A549 (cell line): ENCODE data around the gene TRAPPC1. TPM values are rescaled to one million over a fixed set of nuclear protein-coding genes. Genes with fewer than 3 reads are reported as not detected.

Experiments
- ATAC-seq, 2 experiments: fragments of 200-7000 bp in 1 of 2; fragments of >200 bp in 1 of 2; cut with Nextera tagmentation in 1 of 2; cut with Tn5 transposase in 1 of 2; 3 replicates each; pipeline versions ENCODE4 v1.8.0 to v1.9.1; 2018 to 2020; ENCODE audit warnings: mild to moderate bottlenecking in 1 of 2, moderate library complexity in 1 of 2
- CTCF ChIA-PET: fragments of 300-600 bp; sonication (Branson Sonifier 250); formaldehyde crosslinking; extraction: SDS; loops from one replicate; lab custom pipeline; 2021; ENCODE audit warnings: antibody characterized with exemption, inconsistent platforms; lab: Yijun Ruan, JAX
- POLR2A ChIA-PET: fragments of 350-600 bp; formaldehyde crosslinking; extraction: SDS; loops from one replicate; lab custom pipeline; 2021; ENCODE audit warnings: antibody characterized with exemption, inconsistent platforms; lab: Yijun Ruan, JAX
- DNase-seq, 2 experiments: peaks; one replicate each; pipeline versions ENCODE4 v3.0.0 to v3.0.0-alpha.2; 2011 to 2016; ENCODE audit warnings: low read depth in 1 of 2, low spot score in 1 of 2
- FAIRE-seq: peaks from 2 replicates; lab custom pipeline; 2011; peaks lifted over from hg19 to GRCh38; lab: Jason Lieb, UNC
- H3K27ac ChIP-seq, 2 experiments: fragments of >200 bp; sonication (Bioruptor Twin); formaldehyde crosslinking; 3 replicates each; pipeline ENCODE4 v1.5.1; 2016 to 2017
- H3K4me1 ChIP-seq: fragments of >200 bp; sonication (Bioruptor Twin); formaldehyde crosslinking; 3 replicates; pipeline ENCODE4 v1.6.1; 2016
- H3K4me2 ChIP-seq: fragments of >200 bp; sonication (Bioruptor Twin); formaldehyde crosslinking; 3 replicates; pipeline ENCODE4 v1.6.1; 2016
- H3K4me3 ChIP-seq: fragments of >200 bp; sonication (Bioruptor Twin); formaldehyde crosslinking; 3 replicates; pipeline ENCODE4 v1.5.1; 2016
- H3K9me3 ChIP-seq: fragments of >200 bp; sonication (Bioruptor Twin); formaldehyde crosslinking; 3 replicates; pipeline ENCODE4 v1.6.1; 2016
- BCL3 ChIP-seq: fragments of >200 bp; sonication (Bioruptor Twin); formaldehyde crosslinking; IDR thresholded peaks from 3 replicates; pipeline ENCODE4 v1.6.1; 2016
- CBX2 ChIP-seq: fragments of 200-600 bp; sonication (generic); IDR thresholded peaks from 2 replicates; pipeline ENCODE4 v1.6.1; 2016; ENCODE audit warnings: low read depth, mild to moderate bottlenecking, borderline replicate concordance
- CTCF ChIP-seq: fragments of >200 bp; sonication (Bioruptor Twin); formaldehyde crosslinking; IDR thresholded peaks from 3 replicates; pipeline ENCODE4 v1.5.1; 2016
- EHF ChIP-seq: fragments of 250-450 bp; sonication (Bioruptor Pico); IDR thresholded peaks from 2 replicates; pipeline ENCODE4 v1.5.0; 2020; ENCODE audit warnings: mild to moderate bottlenecking
- ELK1 ChIP-seq: fragments of 150-350 bp; IDR thresholded peaks from 2 replicates; pipeline ENCODE4 v1.6.1; 2014; ENCODE audit warnings: low read depth, mild to moderate bottlenecking, low read length
- ESRRA ChIP-seq: fragments of 150-350 bp; IDR thresholded peaks from 2 replicates; pipeline ENCODE4 v1.6.1; 2014; ENCODE audit warnings: mild to moderate bottlenecking, low read length, borderline replicate concordance
- FOXS1 ChIP-seq: fragments of 250-450 bp; sonication (Bioruptor Pico); IDR thresholded peaks from 2 replicates; pipeline ENCODE4 v1.5.0; 2020; ENCODE audit warnings: mild to moderate bottlenecking, moderate library complexity
- GATA3 ChIP-seq: IDR thresholded peaks from 2 replicates; pipeline ENCODE4 v1.6.1; 2012; ENCODE audit warnings: borderline replicate concordance
- HOXA7 ChIP-seq: fragments of 250-450 bp; sonication (Bioruptor Pico); IDR thresholded peaks from 2 replicates; pipeline ENCODE4 v1.5.0; 2020; ENCODE audit warnings: mild to moderate bottlenecking, moderate library complexity
- HOXB5 ChIP-seq: fragments of 250-450 bp; sonication (Bioruptor Pico); IDR thresholded peaks from 2 replicates; pipeline ENCODE4 v1.5.0; 2020; ENCODE audit warnings: mild to moderate bottlenecking, moderate library complexity
- KDM1A ChIP-seq: fragments of 200-600 bp; sonication (generic); IDR thresholded peaks from 2 replicates; pipeline ENCODE4 v1.6.1; 2016; ENCODE audit warnings: low read depth, mild to moderate bottlenecking
- MAFK ChIP-seq: fragments of 450-650 bp; IDR thresholded peaks from 2 replicates; pipeline ENCODE4 v1.6.1; 2014; ENCODE audit not compliant: partially characterized antibody
- MAZ ChIP-seq: fragments of 150-350 bp; IDR thresholded peaks from 2 replicates; pipeline ENCODE4 v1.6.1; 2014; ENCODE audit warnings: antibody characterized with exemption, low read depth, low read length, borderline replicate concordance
- NFE2L2 ChIP-seq: fragments of 150-350 bp; conservative IDR thresholded peaks from 2 replicates; pipeline ENCODE4 v1.6.1; 2014; ENCODE audit warnings: low read length
- NPAS2 ChIP-seq: fragments of 250-450 bp; sonication (Bioruptor Pico); IDR thresholded peaks from 2 replicates; pipeline ENCODE4 v1.8.0; 2022; ENCODE audit warnings: mild to moderate bottlenecking, moderate library complexity, borderline replicate concordance
- RARB ChIP-seq: fragments of 250-450 bp; sonication (Bioruptor Pico); IDR thresholded peaks from 2 replicates; pipeline ENCODE4 v1.8.0; 2021; ENCODE audit warnings: mild to moderate bottlenecking, moderate library complexity
- RFX5 ChIP-seq: fragments of 450-650 bp; IDR thresholded peaks from 2 replicates; pipeline ENCODE4 v1.7.1; 2014; ENCODE audit warnings: antibody characterized with exemption, mild to moderate bottlenecking, moderate library complexity
- RNF2 ChIP-seq: fragments of 200-600 bp; sonication (generic); IDR thresholded peaks from 2 replicates; pipeline ENCODE4 v1.6.1; 2016; ENCODE audit warnings: low read depth, mild to moderate bottlenecking, antibody characterized with exemption, moderate library complexity, borderline replicate concordance
- TFCP2L1 ChIP-seq: fragments of 250-450 bp; sonication (Bioruptor Pico); IDR thresholded peaks from 2 replicates; pipeline ENCODE4 v1.5.0; 2021; ENCODE audit warnings: mild to moderate bottlenecking
- ZFP36 ChIP-seq: fragments of 450-650 bp; IDR thresholded peaks from 2 replicates; pipeline ENCODE4 v1.6.1; 2014; ENCODE audit warnings: borderline replicate concordance; ENCODE audit not compliant: partially characterized antibody
- ZNF302 ChIP-seq: fragments of 250-450 bp; sonication (Bioruptor Pico); IDR thresholded peaks from 2 replicates; pipeline ENCODE4 v1.9.0; 2021; ENCODE audit warnings: inconsistent platforms, mild to moderate bottlenecking, moderate library complexity
- WGBS: methylation state at CpG from one replicate; pipeline ENCODE4 v1.1.6; 2017; ENCODE audit errors: missing lambda C conversion rate; 5-methylcytosine and 5-hydroxymethylcytosine counted together
- polyA plus RNA-seq, 4 experiments: library from polyadenylated mRNA; depleted of rRNA in 3 of 4; stranded (reverse); fragments of >200 nt; fragmentation: RNase III in 1 of 4; extraction: RNeasy Plus Mini Kit Qiagen cat#74134 plus additional on column Dnase treatment in 1 of 4; gene quantifications; 2 replicates in 3 of 4; 3 replicates in 1 of 4; pipeline ENCODE4 v1.2.3, GENCODE V29; 2011 to 2017

TRAPPC1 gene
- polyA plus RNA-seq, 2 of the 4 experiments (the other 2 are of a cell fraction), result 200 to 328 TPM

GRCh38 chr17:7883781-7884386 lies 47.9 kb downstream of the TRAPPC1 start (continued):
- no peak for TF ChIP-seq RNF2
- peak; percentile 52 for TF ChIP-seq MAFK
- no peak for TF ChIP-seq EHF (CRISPR knock-in tag)
- TF ChIP-seq MAZ, result no peak
- no peak for TF ChIP-seq ESRRA
- TF ChIP-seq BCL3, result no peak
- TF ChIP-seq FOXS1 (CRISPR knock-in tag), result 0 out of 2 replicates have a peak, but pooled peaks have one; percentile 7
- TF ChIP-seq, all 56 proteins: peak for 5

GRCh38 chr17:7882629-7883028 lies 49.1 kb downstream of the TRAPPC1 start:
- Histone ChIP-seq H3K4me2 (peak overlapping the region; percentile 92), H3K4me1 (peaks cover 16% of the 10 kb centered on the region), H3K9me3 (no peaks in the 10 kb centered on the region), H3K27ac (peak overlapping the region in 1 of 2 experiments; percentile 98; a peak in 3 of 6 replicates), H3K4me3 (no peak overlapping the region)
- no peak for TF ChIP-seq MAZ
- TF ChIP-seq EHF (CRISPR knock-in tag), result no peak
- no peak for TF ChIP-seq ZNF302 (CRISPR knock-in tag)
- no peak for TF ChIP-seq TFCP2L1 (CRISPR knock-in tag)
- TF ChIP-seq HOXB5 (CRISPR knock-in tag), result no peak
- TF ChIP-seq FOXS1 (CRISPR knock-in tag), result no peak
- TF ChIP-seq RARB, result no peak
- TF ChIP-seq CTCF, result no peak
- no peak for TF ChIP-seq HOXA7 (CRISPR knock-in tag)
- no peak for TF ChIP-seq GATA3
- WGBS, result 97% methylated on average over 3 of the region's 3 CpGs
- DNase-seq, result no peak
- FAIRE-seq, result no peak
- ChIA-PET CTCF (interaction anchor here (0.7 to 2.6 kb wide), 10 partner anchors 16 to 192 kb away, joined by 3 to 15 read pairs (median 4); partner anchors contain the start of gene NAA38), POLR2A (interaction anchor here (1.1 to 1.6 kb wide), 2 partner anchors 14 to 26 kb away, joined by 4 to 6 read pairs; partner anchors contain the start of gene NAA38)
- no peak for ATAC-seq

- Histone ChIP-seq H3K4me3 (no peak overlapping the region), H3K9me3 (no peaks in the 10 kb centered on the region)
- TF ChIP-seq ZFP36 (no peak), HOXA7 (CRISPR knock-in tag) (no peak), GATA3 (no peak), NFE2L2 (no peak), RFX5 (no peak), CBX2 (no peak), ELK1 (no peak), CTCF (no peak), NPAS2 (CRISPR knock-in tag) (no peak), KDM1A (no peak)
- TF ChIP-seq, all 56 proteins: peak for 0
- CTCF ChIA-PET, result interaction anchor here (1.0 to 2.6 kb wide), 8 partner anchors 17 to 192 kb away, joined by 3 to 15 read pairs (median 4); no protein-coding TSS in a partner anchor
- no peak for FAIRE-seq
- Histone ChIP-seq H3K4me2 (no peak overlapping the region), H3K27ac (peak overlapping the region in 1 of 2 experiments; percentile 7; a peak in 1 of 6 replicates), H3K4me1 (peaks cover 16% of the 10 kb centered on the region)
- DNase-seq, result no peak
- ATAC-seq, result no peak
- WGBS, result 86% methylated on average over 7 of the region's 7 CpGs
- POLR2A ChIA-PET, result no interaction called here
These were observed 49.7 kb downstream of the TRAPPC1 start for GRCh38 chr17:7882068-7882467.
